NCI-H524 treated with DMSO at 0.1 percent for 48 hours (cell line): ENCODE measurements around the gene ASAH2.
"Not testable (repeated sequence)": the region's sequence is repeated elsewhere in the genome, so short reads cannot be mapped to it uniquely, and the experiment has no call there.

ENCODE experiments used
- DNase-seq: peaks from one replicate; lab custom pipeline; 2025; lab: John Stamatoyannopoulos, UW

Gene ASAH2

GRCh38 chr10:50251394-50251793 is at the start of gene ASAH2:
TSS of gene ASAH2 (minus strand) at chr10:50251516. CDS start at chr10:50248610, 2,906 bp downstream.
- no peak for DNase-seq

GRCh38 chr10:50299948-50300669 is 48.8 kb upstream of the ASAH2 start:
- no peak for DNase-seq

GRCh38 chr10:50295367-50295766 is 44.1 kb upstream of the ASAH2 start:
- no peak for DNase-seq

GRCh38 chr10:50294582-50294981 is 43.3 kb upstream of the ASAH2 start:
- DNase-seq, result no peak

- DNase-seq, result no peak
These were observed 42.4 kb upstream of the ASAH2 start for GRCh38 chr10:50293513-50294313.

GRCh38 chr10:50291261-50291850 is 40.0 kb upstream of the ASAH2 start:
- DNase-seq, result no peak

GRCh38 chr10:50289196-50289595 is 37.9 kb upstream of the ASAH2 start:
- DNase-seq, result no peak

- no peak for DNase-seq
These were observed 35.9 kb upstream of the ASAH2 start for GRCh38 chr10:50286996-50287803.

GRCh38 chr10:50286517-50286916 is 35.2 kb upstream of the ASAH2 start:
- DNase-seq, result no peak

- no peak for DNase-seq
These were observed 30.7 kb upstream of the ASAH2 start for GRCh38 chr10:50281967-50282522.

GRCh38 chr10:50281210-50281966 is 30.1 kb upstream of the ASAH2 start:
- no peak for DNase-seq

GRCh38 chr10:50280049-50280841 is 28.9 kb upstream of the ASAH2 start:
- DNase-seq, result no peak

GRCh38 chr10:50279489-50279888 is 28.2 kb upstream of the ASAH2 start:
- DNase-seq, result no peak

GRCh38 chr10:50275650-50276235 is 24.4 kb upstream of the ASAH2 start:
- no peak for DNase-seq

GRCh38 chr10:50272531-50272930 is 21.2 kb upstream of the ASAH2 start:
- DNase-seq, result no peak

GRCh38 chr10:50271564-50272250 is 20.4 kb upstream of the ASAH2 start:
- DNase-seq, result no peak

GRCh38 chr10:50267877-50268276 is 16.6 kb upstream of the ASAH2 start:
- DNase-seq, result not testable (repeated sequence)

GRCh38 chr10:50262625-50263024 is 11.3 kb upstream of the ASAH2 start:
- DNase-seq, result not testable (repeated sequence)

- no peak for DNase-seq
These were observed 9.5 kb upstream of the ASAH2 start for GRCh38 chr10:50260791-50261281.
